Measurements from ENCODE around the gene TMEM108.

DNA sequence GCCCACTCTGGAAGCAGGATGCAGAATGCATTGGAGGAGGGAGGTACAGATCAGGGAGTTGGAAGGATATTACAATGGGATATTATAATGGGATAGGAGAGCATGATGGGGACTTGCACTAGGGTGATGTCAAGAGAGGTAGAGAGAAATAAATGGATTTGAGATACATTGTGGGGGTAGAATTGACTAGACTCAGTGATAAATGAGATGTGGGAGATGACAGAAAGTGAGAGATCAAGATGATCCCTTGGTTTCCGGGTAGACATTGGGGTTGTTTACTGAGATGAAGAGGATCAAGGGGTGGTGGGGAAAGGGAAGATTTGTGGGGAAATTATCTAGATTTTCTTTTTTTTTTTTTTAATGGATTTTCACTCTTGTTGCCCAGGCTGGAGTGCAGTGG is 404.3 kb downstream of the TMEM108 start:
- TF ChIP-seq, protein P1, sequence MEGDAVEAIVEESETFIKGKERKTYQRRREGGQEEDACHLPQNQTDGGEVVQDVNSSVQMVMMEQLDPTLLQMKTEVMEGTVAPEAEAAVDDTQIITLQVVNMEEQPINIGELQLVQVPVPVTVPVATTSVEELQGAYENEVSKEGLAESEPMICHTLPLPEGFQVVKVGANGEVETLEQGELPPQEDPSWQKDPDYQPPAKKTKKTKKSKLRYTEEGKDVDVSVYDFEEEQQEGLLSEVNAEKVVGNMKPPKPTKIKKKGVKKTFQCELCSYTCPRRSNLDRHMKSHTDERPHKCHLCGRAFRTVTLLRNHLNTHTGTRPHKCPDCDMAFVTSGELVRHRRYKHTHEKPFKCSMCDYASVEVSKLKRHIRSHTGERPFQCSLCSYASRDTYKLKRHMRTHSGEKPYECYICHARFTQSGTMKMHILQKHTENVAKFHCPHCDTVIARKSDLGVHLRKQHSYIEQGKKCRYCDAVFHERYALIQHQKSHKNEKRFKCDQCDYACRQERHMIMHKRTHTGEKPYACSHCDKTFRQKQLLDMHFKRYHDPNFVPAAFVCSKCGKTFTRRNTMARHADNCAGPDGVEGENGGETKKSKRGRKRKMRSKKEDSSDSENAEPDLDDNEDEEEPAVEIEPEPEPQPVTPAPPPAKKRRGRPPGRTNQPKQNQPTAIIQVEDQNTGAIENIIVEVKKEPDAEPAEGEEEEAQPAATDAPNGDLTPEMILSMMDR (IDR thresholded peaks at IDR 0.05), result no peak
- TF ChIP-seq POLR2A (IDR thresholded peaks at IDR 0.05), result no peak

All from thyroid gland (tissue), 4 donors.